Superior temporal gyrus (tissue), 1 donor: Measurements from ENCODE around the gene CX3CR1.
"Not testable (repeated sequence)": the region's sequence is repeated elsewhere in the genome, so short reads cannot be mapped to it uniquely, and the experiment has no call there.

Source experiments
- DNase-seq: peaks from one replicate; pipeline ENCODE4 v3.0.0-alpha.2; 2016; ENCODE audit errors: extremely low spot score

Gene CX3CR1

DNA sequence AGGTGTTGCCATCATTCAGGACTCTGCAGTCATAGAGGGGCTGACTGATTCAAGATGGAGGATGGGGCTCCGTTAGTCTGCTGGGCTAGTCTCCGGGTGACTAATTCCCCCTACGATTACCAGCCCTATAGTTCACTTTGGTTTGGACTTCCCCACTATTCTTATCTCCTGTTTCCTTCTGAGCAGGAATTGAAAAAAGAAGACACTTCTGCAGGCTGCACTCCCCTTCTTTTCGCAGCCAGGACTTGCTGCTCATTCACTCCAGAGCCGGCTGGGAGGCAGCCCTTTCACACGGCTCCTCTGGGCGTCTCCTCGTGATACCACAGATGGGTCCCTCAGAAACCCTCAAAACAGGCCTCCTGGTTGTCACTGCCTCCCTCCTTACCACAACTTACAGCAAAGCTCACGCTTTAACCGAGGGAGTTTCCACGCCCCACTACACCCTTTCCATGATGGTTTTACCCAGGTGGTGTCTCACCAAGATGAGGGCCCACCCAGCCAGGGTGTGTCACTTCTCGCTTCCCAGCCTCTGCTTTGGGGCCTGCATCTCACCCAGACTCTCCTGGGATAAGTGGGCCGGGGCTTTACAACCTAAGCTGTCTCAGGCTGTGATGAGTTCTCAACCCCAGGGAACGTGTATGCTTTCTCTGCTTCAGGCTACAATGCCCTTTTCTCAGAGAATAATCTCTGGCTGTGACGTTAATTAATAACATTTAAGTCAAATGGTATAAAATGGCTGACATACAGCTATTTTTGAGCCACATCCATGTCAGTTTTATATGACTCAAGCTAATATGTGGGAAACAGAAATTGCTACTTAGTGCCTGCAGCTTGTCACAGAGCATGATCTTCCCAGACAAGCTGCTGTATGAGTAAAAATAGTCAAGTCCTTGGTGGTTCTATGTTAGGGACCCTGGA is 11.9 kb downstream of the CX3CR1 start:
- no peak for DNase-seq

DNA sequence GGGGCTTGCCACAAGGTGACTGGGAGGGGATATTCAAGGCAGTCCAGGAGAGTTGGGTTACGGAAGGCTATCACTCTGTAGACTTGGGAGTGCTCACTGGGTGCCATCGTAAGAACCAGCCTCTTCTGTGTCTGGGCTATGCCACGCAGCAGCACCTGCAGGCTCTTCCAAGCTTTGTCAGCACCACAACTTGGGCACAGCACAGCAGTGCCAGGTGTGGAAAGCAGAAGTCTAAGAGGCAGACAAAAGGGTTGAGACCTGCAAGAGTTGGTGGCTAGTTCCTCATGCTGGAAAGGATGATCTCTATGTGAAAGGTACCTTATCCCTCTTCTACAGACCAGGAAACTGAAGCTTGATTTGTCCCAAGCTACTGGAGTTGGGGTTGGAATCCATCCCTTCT is 15.8 kb downstream of the CX3CR1 start:
- DNase-seq, result no peak

DNA sequence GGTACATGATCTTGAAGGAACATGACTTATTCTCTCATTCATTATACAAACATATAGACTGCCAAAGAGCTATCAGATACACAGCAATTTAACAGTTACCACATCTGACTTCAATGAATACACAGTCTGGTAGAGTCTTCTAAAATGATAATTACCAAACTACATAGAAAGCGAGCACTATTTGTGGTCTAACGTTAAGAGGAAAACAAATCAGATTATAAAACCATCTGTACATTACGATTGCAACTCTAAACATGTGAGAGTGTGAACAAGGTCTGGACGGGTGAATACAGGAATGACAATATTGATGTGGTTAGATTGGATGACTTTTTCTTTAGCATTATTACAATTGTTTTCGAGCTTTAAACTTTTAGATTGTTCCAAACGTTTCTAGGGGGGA is 16.3 kb downstream of the CX3CR1 start:
- DNase-seq, result no peak

DNA sequence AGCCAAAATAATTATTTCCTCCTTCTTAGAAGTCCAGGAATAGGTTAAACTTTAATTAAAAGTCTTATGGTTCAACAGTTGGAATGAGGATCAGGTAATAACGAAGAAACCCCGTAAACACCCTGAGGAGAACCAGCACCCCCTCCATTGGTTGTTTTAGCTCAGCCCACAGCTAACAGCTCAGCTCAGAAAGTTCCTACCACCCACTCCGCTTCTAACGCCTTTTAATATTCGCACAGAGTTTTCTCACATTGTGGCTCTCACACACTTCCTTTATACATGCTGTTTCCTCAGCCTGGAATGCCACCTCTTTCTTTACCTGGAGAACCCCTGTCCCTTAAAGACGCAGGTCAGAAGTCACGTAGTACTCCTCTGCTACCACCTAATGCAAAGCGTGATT is 17.0 kb downstream of the CX3CR1 start:
- DNase-seq, result no peak

DNA sequence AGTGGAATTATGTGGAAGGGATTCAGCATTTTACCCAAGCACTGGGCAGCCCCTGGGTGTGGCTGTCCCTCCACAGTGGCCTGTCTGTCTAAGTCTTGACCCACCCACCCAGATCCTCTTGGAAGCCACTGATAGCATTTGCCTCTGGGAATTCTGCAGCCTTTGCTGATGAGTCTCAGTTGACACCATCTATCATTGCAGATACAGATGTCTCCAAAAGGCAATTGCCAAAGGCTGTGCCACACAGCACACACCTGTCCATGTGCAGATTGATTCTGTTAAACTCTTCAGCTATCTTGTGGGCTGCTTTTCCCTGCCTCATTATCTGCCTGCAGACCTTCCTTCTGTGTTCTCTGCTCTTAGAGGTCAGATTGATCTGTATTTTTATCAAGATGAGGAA is 18.1 kb downstream of the CX3CR1 start:
- no peak for DNase-seq

DNA sequence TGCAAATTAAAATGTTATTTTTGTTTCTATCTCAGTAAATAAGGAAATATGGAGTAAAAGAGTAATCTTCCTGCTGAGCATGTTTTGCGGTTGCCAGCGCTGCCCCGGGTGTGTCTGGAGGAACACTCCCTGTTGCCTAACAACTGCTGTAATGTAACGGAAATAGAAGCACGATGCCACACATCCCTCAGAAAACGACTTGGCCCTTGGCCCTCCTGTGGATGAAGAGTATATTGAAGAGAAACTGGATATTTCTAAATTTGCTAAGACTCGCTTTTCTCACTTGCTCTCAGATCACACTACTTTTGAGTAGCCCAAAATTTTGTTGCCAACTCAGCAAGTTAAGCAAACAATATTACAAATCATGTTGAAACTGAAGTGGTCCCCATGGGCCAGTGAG is 18.9 kb downstream of the CX3CR1 start:
- peak; percentile 47 for DNase-seq

DNA sequence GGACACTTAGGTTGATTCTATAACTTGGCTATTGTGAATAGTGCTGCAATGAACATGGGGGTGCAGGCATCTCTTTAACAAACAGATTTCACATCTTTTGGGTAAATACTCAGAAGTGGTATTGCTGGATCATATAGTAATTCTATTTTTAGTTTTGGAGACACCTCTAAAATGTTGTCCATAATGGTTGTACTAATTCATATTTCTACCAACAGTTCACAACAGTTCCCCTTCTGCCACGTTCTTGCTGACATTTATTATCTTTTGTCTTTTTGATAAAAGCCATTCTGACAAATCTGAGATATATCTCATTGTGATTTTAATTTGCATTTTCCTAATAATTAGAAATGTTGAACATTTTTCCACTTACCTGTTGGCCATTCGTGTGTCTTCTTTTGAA is 19.5 kb downstream of the CX3CR1 start:
- no peak for DNase-seq

DNA sequence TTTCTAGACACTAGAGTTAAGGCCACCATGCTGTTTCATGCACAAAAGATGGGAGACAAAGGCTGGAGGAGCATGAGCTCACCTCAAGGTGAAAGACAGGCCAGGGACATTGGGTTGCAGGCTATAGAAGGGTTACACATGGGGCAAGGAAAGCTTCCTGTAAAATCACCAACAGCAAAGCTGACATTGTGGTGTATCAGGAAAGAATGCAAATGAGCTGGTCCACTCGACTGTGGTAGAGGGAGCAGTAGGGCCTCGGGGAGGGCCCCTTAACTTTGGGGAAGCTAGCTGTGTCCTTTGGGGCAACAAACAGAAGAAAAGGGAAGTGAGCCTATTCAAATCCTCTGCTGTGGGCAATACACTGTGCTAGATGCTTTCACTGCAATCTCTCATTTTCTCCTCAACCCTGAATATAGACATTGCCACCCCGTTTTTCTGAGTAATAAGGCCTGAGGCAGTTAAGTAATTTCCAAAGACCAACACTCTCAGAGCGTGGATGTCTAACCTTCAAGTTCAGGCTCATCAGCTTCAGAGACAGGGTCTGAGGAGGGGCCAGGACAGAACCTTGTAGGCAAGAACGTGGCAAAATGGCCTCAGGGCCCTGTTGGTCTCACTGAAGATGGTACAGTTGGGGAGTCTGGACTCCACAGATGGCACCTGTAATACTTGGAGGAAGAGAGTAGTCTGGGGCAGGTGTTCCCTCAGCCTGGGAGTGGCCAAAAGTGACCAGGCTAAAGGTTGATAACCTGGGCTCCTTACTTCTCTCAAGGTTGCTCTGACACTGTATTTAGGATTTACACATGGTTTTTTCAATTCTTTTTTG is 24.1 kb downstream of the CX3CR1 start:
- DNase-seq, result no peak

DNA sequence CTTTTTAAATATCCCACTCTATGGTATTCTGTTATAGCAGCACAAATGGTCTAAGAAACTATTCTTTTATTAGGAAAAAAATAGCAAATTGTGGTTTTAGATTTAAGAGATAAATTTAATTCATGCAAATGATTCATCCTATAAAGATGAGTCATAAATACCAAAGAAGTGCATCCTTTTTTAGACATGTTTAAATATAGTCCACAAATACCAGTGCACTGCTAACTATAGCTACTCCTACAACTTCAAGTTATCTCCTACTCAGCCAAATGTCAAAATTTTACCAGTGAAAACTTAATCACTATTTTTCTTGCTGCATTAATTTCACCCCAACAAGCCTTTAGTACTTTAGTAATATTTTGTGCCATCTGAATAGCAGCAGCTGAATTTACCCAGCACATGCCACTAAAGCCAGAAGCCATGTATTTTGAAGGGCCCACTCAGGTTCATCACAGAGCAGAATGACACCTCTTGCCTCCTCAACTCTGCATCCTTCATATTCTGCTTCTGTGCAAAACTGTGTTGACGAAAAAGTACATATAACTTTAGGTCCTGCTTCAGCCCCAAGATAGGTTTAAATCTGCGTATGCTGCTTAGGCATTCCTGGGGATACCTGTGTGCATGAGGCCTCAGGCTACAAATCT is 24.9 kb downstream of the CX3CR1 start:
- DNase-seq, result peak; percentile 46

DNA sequence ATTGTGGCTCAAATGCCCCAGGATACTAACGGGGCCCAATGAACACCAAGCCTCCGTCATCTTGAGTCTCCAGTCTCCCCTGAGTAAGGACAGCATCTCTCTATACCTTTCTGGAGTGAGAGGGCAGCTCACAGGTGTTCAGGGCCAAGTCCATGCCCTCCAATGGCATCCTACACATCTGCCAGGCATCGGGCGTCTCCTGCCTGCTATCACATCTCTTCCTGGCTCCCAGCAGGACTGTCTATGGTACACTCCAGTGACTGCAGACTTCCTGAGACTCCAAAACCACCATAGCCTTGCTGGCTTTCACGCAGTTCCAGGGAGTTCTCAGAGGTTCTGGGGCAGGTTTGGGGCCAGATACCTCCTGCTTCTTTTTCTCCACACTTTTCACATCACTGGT is 28.3 kb downstream of the CX3CR1 start:
- DNase-seq, result no peak

DNA sequence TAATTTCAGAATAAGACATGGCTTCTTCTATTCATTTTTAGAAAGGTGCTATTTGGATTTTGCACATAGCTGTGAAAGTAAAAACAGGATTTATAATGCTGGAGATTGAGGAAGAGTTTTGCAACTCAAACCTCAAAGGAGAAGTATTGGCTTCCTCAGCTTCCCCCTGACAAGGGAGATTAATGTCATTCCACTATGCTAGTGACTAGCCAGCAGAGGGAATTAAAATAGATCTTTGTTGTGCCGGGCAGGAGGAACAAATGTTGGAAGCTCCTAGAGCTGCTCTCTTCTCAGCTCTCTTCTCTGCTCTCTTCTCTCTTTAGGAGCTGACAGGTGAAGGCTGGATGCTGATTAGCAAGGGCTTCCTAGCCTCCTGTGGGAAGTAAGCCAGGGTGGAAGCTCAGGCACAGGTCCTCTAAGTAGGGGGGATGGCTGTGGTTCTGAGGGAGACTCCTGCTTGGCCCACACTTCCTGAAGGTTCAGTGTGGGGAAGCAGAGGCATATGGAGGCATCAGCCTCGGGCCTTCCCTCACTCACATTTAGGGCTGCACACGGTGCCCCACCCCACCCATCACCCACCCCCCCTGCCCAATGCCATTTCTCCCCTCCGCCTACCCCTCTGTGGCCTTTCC is 29.6 kb downstream of the CX3CR1 start:
- peak; percentile 59 for DNase-seq

DNA sequence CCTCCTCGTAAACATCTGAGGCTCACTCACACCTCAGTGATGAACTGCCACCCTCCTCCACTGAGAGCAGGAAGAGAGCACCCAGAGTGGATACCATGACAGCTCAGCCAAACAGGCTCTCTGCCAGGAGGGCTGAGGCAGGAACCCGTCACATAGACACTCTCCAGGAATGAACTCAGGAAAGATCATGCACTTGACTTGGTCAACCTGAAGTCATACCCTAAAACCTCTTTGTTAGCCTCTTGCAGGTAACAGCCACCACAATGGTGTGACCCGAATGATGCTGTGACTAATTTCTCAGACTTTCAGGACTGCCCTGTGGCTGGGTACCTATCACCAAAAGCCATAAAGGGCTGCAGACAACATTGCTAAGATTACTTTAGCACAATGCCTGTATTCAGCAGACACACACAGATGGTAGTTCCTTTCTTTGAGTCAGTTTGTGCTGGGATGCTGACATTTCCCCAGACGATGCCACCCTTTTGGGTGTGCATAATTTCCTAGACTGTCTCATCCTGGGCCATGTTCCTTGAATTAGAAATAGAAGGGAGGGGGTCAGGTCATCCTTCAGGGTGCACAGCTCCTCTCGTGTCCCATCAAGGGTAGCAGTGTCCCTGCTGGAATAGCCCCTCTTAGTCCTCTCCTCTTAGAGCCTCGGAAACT is 30.3 kb downstream of the CX3CR1 start:
- DNase-seq, result no peak

DNA sequence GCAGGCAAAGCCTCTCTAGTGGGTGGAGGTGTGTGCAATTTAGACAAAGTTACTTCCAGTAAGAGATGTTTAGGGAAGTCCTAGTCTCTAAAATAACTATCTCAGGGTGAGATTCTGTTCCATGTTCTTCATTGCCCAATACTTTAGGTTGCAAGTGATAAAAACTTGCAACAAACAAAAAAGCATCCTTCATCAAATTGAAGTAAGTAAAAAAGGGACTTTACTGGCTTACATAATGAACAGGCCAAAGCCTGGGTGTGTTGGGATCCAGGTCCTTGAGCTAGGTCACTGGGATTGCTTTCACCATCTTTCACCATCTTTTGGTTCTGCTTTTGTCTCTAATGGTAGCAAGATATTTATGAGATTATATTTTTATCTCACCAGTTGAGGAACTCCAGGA is 38.3 kb downstream of the CX3CR1 start:
- DNase-seq, result no peak

DNA sequence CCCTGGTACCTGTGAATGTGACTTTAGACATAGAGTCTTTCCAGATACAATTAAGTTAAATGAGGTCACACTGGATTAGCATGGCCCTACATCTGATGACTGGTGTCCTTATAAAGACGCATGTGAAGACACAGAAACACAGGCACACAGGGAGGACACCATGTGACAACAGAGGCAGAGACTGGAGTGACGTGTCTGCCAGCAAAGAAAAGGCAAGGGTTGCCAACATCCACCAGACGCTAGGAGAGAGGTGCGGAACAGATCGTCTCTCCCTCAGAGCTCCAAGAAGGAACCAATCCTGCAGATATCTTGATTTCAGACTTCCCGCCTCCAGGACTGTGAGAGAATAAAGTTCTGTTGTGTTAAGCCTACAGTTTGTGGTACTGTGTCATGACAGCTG is 42.8 kb downstream of the CX3CR1 start:
- no peak for DNase-seq

DNA sequence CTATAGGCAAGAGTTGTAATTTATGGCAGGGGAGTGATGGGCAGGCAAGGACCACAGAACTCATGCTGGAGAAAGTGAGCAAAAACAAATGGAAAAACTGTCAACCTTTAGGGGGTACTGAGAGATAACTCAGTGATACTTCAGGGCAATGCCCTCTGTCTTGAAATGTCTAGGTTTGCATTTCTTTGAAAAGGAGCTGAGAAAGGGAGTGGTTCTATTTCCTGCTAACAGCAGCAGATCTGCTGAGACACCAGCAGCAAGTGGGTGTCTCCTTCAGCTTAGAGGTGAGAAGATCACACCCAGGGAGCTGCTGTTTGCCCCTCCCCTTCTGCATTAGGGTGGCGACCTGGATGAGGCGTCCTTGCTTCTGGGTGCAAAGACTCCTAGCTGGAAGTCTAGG is 45.2 kb downstream of the CX3CR1 start:
- no peak for DNase-seq

DNA sequence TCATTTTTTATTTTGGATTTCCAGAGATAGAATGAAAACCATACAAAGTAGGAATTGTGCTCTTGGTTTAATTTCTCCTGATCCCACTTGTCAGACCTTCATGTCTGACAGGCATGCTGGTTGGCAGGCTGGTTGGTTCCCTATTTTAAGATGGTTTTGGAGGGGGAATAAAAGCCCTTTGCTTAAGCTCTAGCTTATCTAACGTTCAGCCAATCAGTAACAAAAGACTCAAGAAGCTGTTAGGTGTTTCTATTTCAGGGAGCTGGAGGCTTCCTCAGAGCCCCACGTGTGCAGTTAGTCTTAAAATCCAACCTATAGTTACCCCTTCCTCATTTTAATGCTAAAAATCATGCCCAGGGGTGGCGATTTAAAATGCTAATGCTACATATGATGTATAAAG is 47.0 kb downstream of the CX3CR1 start:
- no peak for DNase-seq

DNA sequence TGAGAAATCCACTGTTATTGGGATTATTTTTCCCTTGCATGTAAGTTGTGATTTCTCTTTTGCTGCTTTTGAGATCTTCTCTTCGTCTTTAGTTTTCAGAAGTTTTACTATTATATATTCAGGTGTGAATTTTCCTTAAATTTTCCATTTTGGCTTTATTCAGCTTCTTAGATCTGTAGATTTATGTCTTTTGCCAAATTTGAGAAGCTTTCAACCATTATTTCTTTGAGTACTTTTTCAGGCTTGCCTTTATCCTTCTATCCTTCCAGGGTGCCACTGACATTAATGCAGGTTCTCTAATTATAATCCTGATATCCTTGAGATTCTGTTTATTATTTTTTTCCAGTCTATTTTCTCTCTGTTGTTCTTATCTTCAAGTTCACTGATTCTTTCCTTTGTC is 49.4 kb downstream of the CX3CR1 start:
- DNase-seq, result no peak

DNA sequence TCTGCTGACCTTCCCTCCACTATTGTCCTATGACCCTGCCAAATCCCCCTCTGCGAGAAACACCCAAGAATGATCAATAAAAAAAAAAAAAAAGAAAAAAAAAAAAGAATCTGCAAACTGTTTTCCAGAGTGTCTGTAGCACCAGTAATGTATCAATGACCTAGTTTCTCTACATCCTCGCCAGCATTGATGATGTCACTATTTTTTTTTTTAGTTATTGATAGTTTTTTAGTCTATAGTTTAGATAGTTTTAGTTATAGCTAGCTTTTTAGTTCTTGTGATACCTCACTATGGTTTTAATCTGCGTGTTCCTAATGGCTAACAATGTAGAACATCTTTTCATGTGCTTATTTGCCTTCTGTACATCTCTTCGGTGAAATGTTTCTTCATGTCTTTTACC is 51.3 kb downstream of the CX3CR1 start:
- DNase-seq, result no peak

DNA sequence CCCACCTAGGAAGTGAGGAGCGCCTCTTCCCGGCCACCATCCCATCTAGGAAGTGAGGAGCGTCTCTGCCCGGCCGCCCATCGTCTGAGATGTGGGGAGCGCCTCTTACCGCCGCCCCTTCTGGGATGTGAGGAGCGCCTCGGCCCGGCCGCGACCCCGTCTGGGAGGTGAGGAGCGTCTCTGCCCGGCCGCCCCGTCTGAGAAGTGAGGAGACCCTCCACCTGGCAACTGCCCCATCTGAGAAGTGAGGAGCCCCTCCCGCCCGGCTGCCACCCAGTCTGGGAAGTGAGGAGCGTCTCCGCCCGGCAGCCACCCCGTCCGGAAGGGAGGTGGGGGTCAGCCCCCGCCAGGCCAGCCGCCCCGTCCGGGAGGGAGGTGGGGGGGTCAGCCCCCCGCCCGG is 52.2 kb downstream of the CX3CR1 start:
- not testable (repeated sequence) for DNase-seq

DNA sequence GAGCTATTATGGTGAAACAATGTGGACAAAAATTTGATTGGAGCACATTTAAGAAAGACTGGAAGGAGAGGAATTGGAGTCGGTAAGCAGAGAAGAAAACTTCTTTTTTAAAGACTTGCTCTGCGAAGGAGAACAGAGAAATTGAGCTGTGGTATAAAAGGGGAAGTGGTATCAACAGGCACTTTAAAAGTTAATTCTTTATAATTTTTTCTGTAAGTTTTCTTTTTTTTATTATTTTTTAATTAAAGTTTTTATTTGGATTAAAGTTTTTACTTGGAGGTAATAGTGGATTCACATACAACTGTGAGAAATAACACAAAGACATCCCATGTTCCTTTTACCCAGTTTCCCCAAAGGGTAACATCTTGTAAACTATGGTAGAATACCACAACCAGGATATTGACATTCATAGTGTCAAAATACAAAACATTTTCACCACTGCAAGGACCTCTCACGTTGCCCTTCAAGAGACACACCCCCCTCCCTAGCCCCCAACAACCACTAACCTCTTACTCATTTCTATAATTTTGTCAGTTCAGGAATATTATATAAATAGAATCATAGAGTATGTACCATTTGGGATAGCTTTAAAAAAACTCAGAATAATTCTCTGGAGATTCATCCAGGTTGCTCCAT is 53.6 kb downstream of the CX3CR1 start:
- no peak for DNase-seq

DNA sequence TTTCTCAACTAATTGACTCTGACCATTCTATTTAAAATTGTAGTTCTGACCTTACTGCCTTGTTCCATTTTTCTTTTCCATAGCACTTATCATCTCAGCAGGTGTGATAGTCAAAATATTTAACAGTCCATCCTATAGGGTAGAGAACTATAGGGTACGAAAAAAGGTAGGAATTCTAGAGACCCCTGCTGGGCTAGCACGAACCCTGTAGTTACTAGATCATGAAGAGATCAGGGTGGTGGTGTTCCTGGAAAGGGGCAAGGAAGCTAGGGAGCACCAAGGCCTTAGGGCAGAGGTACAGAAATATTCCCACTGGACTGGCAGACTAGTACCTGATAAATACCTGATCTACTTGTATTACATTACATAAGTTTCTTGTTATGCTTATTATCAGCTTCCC is 55.5 kb downstream of the CX3CR1 start:
- DNase-seq, result no peak
